ENCODE measurements around the gene SPATA4.

Gene SPATA4

DNA sequence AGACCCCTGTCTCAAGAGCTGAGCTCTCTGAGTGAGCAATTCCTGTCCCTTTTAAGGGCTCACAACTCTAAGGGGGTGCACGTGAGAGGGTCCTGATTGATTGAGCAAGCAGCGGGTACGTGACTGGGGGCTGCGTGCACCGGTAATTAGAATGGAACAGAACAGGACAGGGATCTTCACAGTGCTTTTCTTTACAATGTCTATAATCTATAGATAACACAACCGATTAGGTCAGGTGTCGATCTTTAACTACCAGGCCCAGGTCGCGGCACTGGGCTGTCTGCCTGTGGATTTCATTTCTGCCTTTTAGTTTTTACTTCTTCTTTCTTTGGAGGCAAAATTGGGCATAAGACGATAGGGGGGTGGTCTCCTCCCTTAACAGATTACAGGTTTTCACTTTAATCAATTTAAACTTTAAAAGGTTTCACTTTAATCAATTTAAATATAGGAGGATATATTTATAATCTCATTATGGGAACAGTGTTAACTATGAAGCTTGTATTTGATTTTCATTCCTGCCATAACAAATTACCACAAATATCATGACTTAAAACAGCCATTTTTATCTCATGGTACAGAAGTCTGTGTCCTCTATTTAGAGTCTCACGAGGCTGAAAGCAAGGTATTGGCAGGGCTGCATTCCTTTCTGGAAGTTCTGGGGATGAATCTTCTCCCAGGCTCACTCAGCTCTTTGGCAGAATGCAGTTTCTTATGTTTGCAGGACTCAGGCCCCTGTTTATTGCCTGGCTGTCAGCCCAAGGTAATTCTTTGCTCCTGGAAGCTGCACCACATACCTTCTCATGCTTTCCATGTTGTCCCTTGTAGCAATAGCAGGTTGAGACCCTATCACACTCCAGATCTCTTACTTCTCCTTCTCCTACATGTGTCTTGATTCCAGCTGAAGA is 5.2 kb downstream of the SPATA4 start:
- DNase-seq (ENCODE audit: low spot score): no peak

DNA sequence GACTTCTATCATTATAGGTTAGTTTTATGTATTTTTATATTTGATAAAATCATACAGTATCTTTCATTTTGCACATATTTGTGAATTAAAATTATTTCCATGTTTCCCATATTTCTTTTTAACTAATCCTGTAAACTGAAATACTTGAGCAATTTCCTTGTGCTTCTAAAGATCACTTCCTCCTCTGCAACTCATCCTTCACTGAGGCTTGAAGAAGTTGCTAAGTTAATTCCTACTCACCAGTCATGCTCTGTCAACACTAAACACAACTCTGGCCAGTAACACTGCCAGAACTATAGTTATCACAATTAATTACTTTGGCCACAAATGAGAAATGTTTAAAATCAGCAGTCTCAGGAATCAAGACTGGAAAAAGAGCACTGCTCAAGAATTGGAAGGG is 6.7 kb downstream of the SPATA4 start:
- DNase-seq (ENCODE audit: low spot score): no peak

DNA sequence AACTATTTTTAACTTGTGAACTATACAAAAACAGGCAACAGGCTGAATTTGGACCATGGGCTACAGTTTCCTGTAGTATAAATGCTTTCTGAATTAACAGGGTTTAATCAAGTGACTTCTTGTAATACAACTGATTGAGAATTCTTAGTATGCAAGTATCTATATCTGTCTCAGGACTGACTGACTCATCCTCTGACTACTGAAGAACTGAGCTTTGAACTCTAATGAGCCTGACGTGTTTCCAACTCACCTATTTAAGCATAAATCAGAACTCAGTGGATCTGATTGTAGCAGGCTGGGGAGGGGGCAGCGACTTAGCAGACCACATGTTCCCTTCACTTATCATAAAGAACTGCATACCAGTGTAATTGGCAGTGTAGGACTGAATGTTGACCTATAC is 7.8 kb downstream of the SPATA4 start:
- DNase-seq (ENCODE audit: low spot score): no peak

DNA sequence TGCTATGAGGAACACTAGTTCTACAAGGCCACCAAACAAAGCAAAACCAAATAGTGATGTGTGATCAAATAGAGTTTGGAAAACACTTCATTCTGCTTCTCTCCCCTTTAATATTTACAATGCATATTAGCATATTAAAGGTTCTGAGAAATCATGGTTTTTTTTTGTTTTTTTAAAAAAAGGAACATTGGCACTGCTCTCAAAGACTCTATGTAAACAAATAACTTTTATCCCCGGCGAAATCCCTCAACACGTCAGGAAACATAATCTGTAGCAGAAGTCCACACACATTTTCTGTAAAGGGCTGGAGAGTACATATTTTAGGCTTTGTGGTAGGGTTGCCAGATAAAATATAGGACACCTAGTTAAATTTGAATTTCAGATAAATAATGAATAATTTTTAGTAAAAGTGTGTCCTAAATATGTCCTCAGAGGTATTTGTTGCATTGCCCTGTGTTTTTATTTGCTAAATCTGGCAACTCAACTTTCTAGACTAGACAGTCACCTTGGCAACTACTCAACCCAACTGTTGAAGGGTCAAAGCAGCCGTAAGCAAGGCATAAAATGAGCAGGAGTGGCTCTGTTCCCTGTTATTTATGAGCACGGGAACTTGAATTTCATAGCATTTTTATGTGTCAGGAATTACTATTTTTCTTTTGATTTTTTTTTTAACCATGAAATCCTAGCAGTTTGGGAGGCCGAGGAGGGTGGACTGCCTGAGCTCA is 8.6 kb downstream of the SPATA4 start:
- DNase-seq (ENCODE audit: low spot score): no peak

DNA sequence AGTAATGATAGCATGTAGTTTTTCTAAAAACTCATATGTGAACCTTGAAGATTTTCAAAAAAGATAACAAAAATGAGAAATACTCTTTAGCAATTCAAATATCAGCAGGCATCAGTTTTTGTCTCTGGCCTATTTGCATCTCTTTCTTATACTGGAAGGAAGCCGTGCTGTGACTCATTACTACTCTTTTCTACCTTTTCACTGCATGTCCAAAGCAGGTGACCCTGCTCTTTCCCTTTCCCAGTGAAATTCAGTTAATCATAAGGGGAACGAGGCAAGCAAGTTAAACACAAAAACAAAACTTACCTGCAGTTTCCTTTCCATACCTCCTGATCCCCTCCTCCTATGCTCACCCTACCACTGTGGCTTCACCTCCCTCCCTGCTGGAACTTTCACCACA is 9.3 kb downstream of the SPATA4 start:
- DNase-seq (ENCODE audit: low spot score): no peak

DNA sequence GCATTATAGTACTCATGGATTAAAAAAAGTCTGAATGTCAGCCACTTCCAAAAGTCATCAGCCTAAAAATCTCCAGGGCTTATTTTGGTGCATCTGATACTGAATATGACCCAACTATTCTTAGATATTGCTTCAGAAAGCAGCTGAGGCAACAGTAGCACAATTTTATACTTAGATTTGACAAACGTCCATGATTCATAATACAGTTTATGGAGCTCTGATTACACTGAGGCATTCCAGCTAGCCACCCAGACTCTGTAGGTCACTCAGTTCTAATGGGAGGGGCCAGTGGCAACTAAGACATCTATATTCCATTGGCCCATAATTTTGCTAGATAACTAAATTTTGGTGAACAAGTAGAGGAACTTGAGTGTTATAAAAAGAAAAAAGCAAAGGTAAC is 10.3 kb downstream of the SPATA4 start:
- no peak for DNase-seq (ENCODE audit: low spot score)

DNA sequence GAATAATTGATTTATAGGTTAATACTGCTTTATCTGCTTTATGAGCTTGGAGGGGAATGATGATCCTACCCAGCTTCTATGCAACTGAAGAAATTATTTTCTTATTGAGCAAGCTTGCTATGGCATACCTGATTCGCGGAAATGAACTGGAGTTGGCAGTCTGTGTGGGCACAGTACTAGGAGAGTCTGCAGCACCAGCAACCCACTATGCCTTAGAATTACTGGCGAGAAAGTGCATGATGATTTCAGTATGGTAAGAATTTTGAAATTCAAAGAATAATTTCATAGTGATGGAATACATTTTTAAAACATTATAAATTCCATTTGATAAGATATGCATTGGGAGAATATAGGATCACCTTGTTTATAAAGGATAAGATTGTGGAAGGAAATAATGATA is 32.3 kb downstream of the SPATA4 start:
- DNase-seq (ENCODE audit: low spot score): no peak

DNA sequence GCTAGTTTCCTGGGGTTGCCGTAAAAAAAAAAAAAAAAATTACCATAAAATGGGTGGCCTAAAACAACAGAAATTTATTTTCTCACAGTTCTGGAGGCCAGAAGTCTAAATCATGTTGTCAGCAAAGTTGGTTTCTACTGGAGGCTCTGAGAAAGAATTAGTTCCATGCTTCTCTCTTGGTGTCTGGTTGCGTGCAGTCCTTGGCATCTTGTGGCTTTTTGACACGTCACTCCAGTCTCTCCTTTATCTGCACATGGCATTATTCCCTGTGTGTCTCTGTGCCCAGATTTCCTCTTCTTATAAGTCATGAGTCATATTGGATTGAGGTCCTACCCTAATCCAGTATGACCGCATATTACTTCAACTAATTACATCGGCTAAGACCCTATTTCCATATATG is 38.7 kb downstream of the SPATA4 start:
- no peak for DNase-seq (ENCODE audit: low spot score)

DNA sequence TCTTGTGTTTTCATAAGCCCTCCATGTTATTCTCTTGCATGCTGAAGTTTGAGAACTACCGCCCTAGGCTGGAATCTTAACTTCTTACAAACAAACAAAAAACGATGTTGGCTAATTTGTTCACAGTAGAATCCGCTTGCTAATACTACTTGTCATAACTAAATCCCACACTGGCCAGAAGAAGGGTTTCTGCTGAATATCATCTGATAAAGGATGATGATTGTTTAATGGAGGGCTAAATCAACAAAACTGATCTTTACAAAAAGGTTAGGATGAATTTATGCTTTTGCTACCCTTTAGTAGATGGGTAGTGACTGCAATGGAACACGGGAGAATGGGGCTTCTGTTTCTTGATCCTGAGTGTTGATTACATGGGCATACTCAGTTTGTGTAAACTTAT is 42.3 kb downstream of the SPATA4 start:
- no peak for DNase-seq (ENCODE audit: low spot score)

DNA sequence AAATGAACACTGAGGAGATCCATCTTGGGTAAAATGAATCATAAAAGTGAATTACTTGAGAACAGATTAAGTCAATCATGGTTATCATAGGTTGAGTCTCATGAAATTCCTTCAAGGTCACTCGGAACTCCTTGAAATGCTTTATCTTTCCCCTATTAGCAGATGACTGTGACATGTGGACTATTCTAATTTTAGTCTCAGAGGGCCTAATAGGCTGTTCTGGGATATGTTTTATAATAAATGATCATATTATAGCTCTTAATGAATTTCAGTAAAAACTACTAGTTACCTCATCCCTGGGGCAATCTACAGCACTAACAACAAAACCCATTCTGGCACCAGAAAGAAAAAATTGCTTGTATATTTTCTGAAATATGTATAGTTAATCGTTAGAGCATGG is 44.7 kb downstream of the SPATA4 start:
- DNase-seq (ENCODE audit: low spot score): no peak

DNA sequence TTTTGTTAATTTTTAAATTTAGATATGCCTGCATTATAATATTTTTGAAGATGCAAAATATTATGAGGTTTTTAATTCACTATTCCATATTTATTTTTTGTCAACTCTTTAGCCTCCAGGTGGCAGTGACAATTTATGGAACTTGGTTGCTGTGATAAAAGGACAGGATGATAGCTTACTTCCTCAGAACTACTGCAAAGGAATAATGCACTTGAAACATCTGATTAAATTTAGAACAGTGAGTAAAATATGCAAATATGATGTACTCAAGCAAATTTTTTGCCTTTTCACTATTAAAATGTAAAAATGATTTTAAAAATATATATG is 45.1 kb downstream of the SPATA4 start:
- no peak for DNase-seq (ENCODE audit: low spot score)

DNA sequence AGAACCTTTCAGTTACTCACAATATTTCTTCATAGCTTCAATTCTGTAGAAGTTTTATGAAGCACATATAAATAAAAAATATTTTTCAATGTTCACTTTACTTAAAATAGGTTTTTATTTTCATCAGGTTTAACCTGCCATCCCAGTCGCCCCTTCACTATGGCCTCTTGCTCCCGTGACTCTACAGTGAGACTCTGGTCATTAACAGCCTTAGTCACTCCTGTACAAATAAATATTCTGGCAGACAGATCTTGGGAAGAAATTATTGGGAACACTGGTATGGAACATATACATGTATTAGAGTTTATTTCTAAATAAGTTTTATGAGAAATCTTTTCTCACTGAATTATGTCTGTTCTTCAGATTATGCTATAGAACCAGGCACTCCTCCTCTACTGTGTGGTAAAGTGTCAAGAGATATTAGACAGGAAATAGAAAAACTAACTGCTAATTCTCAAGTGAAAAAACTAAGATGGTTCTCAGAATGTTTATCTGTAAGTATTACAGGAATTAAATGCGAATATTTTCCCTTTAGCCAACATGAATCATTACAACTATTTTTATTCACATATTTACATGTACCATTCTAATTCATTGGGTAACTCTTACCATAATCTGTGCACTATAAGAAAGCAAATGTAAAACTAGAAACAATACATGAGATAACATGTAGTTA is 45.6 kb downstream of the SPATA4 start:
- DNase-seq (ENCODE audit: low spot score): no peak

DNA sequence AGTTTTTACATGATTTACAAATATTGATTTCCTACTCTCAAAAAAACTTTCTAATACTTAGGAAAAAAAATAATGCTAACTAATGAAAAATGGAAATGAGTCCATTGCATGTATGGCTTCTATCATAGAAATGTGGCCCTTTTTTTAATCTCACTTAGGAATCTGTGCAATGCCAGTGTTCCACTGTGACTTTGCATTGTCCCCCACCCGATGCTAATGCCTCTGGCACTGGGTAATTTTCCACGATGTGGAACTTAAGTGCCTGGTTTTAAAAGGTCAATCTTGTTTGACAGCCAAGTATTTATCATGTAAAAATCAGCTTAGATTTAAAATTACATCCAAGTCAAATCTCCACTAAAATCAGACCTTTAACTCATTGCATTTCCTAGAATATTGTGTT is 53.1 kb downstream of the SPATA4 start:
- DNase-seq (ENCODE audit: low spot score): no peak

DNA sequence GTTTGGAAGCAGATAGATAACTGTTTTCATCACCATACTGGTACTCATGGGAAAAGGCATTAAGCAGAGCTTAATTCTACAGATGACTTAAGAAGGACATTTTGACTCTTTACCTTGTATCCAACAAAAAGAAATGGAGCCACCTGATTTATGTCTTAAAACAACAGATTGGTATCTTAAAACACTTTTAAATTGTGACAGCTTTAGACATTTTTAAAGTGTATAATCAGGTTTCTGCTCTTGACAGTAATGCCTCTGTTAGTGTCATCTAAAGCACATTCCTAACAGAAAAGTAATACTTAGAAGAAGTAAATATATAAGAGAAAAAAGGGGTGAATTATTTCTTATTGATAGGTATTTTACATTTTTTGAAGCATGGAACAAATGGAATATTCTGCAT is 55.9 kb downstream of the SPATA4 start:
- DNase-seq (ENCODE audit: low spot score): no peak

DNA sequence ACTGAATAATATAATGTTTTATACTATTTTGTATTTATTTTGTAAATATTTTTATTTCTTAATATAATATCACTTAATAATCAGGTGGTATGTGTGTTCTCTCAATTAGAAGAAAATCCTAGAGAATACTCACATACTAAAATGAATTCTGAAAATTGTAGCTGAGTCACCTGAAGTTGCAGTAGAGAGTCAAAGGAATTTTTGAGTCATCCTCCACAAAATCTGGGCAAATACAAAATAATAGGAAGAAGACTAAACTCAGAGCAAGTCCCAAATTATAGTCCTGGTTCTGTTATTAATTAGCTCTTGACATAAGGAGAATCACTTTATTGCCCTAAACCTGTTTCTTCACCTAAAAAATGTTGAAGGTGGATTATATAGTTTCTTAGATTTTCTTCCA is 57.8 kb downstream of the SPATA4 start:
- DNase-seq (ENCODE audit: low spot score): no peak

DNA sequence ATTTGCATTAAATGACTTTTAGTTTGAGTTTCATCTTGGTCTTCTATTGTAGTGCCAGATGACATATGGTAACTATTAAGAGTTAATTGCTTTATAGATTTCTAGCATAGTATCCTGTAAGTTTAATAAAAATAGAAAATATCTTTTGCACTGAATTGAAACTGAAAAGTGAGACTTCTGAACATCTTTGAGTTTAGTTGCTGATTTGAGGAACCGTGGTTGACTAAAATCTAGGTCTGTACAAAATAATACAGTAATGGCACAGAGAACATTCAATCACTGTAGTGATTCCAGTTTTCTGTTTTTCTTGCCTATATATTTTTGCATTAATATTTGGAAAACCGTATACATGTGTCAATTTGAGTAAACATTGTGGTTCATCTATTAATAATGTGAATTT is 60.7 kb downstream of the SPATA4 start:
- no peak for DNase-seq (ENCODE audit: low spot score)
